DOHH2 (cell line): ENCODE results near the gene PDE9A.
"Not testable (repeated sequence)": the region's sequence is repeated elsewhere in the genome, so short reads cannot be mapped to it uniquely, and the experiment has no call there.

ENCODE experiments used
- H3F3A ChIP-seq: fragments of 200-600 bp; sonication (generic), shearing (Covaris generic); 2 replicates; pipeline ENCODE4 v1.6.0; 2016; ENCODE audit warnings: antibody characterized with exemption, mild to moderate bottlenecking; ENCODE audit not compliant: control insufficient read depth, insufficient read depth
- H3K27ac ChIP-seq: fragments of 200-600 bp; sonication (generic); 2 replicates; pipeline ENCODE4 v1.5.1; 2014; ENCODE audit warnings: low read depth, mild to moderate bottlenecking, low read length, moderate library complexity
- H3K27me3 ChIP-seq: fragments of 200-600 bp; sonication (generic); 2 replicates; pipeline ENCODE4 v1.6.1; 2014; ENCODE audit warnings: mild to moderate bottlenecking, low read length, mixed read lengths; ENCODE audit not compliant: control insufficient read depth
- H3K36me3 ChIP-seq: fragments of 200-600 bp; sonication (generic); 2 replicates; pipeline ENCODE4 v1.6.1; 2014; ENCODE audit warnings: mild to moderate bottlenecking, low read length, moderate library complexity, mixed read lengths; ENCODE audit not compliant: control insufficient read depth
- H3K4me1 ChIP-seq: fragments of 200-600 bp; sonication (generic); 2 replicates; pipeline ENCODE4 v1.6.1; 2014; ENCODE audit warnings: mild to moderate bottlenecking, low read length, mixed read lengths; ENCODE audit not compliant: control insufficient read depth
- H3K4me2 ChIP-seq: fragments of 200-600 bp; sonication (generic); 2 replicates; pipeline ENCODE4 v1.6.0; 2014; ENCODE audit warnings: mild to moderate bottlenecking, low read length, moderate library complexity
- H3K4me3 ChIP-seq: fragments of 200-600 bp; sonication (generic); 2 replicates; pipeline ENCODE4 v1.5.1; 2014; ENCODE audit warnings: mild to moderate bottlenecking, low read length, mixed read lengths
- H3K79me2 ChIP-seq: fragments of 200-600 bp; sonication (generic); 2 replicates; pipeline ENCODE4 v1.6.1; 2014; ENCODE audit warnings: mild to moderate bottlenecking, low read length, mixed read lengths; ENCODE audit not compliant: control insufficient read depth
- H3K9me2 ChIP-seq: fragments of 200-600 bp; sonication (generic); replicated peaks from 2 replicates; pipeline ENCODE4 v1.6.1; 2014; ENCODE audit warnings: mild to moderate bottlenecking, low read length, mixed read lengths; ENCODE audit not compliant: control insufficient read depth
- H3K9me3 ChIP-seq: fragments of 200-600 bp; sonication (generic); 2 replicates; pipeline ENCODE4 v1.6.1; 2014; ENCODE audit warnings: antibody characterized with exemption, low read length, mixed read lengths; ENCODE audit not compliant: control insufficient read depth, insufficient read depth
- H4K20me1 ChIP-seq: fragments of 200-600 bp; sonication (generic); 2 replicates; pipeline ENCODE4 v1.6.0; 2014; ENCODE audit warnings: low read depth, mild to moderate bottlenecking, antibody characterized with exemption, low read length, moderate library complexity; ENCODE audit not compliant: control insufficient read depth, insufficient read depth
- CTCF ChIP-seq: fragments of 200-600 bp; sonication (generic); IDR thresholded peaks from one replicate; pipeline ENCODE4 v1.5.1; 2014; ENCODE audit warnings: antibody characterized with exemption, mild to moderate bottlenecking, low read depth, low read length; ENCODE audit not compliant: poor library complexity, severe bottlenecking
- EZH2phosphoT487 ChIP-seq: fragments of 200-600 bp; sonication (generic); IDR thresholded peaks from 2 replicates; pipeline ENCODE4 v1.6.1; 2017; ENCODE audit warnings: borderline replicate concordance, mild to moderate bottlenecking, antibody characterized with exemption, low read length, moderate library complexity, mixed read lengths

PDE9A gene

DNA sequence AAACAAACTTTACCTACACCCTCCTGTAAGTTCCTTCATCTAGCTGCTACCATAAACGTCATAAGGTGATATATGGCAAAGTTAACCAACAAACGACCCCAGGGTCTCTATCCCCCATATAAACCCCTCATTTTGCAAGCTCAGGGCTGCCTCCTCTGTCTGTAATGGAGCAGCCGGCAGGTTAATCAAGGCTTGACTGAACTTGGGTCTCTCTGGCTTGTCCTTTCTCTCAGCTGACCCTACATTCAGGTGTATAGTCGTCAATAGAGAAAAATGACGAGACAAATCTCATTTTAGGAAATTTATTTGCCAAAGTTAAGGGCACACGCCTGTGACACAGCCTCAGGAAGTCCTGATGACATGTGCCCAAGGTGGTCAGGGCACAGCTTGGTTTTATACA is 158.5 kb downstream of the PDE9A start:
- H3F3A ChIP-seq, result no peaks in the 10 kb centered on the region
- no peak overlapping the region for H3K4me3 ChIP-seq
- no peaks in the 10 kb centered on the region for H3K36me3 ChIP-seq
- H3K79me2 ChIP-seq, result no peaks in the 10 kb centered on the region
- H3K4me1 ChIP-seq, result no peaks in the 10 kb centered on the region
- no peak overlapping the region for H3K4me2 ChIP-seq
- no peaks in the 10 kb centered on the region for H3K9me2 ChIP-seq
- TF ChIP-seq EZH2phosphoT487 (no peak), CTCF (no peak)
- peaks cover 10% of the 10 kb centered on the region; the same call in 1 of the 2 replicates for H3K9me3 ChIP-seq
- H3K27me3 ChIP-seq, result peaks cover 16% of the 10 kb centered on the region
- H4K20me1 ChIP-seq, result no peaks in the 10 kb centered on the region
- H3K27ac ChIP-seq, result no peak overlapping the region

- Histone ChIP-seq H3K9me3 (peaks cover 10% of the 10 kb centered on the region; the same call in 1 of the 2 replicates), H3K27me3 (peaks cover 20% of the 10 kb centered on the region)
- H3K36me3 ChIP-seq, H3K4me1 ChIP-seq, H3F3A ChIP-seq, H3K27ac ChIP-seq, H3K4me2 ChIP-seq, H3K9me2 ChIP-seq, H3K4me3 ChIP-seq, H4K20me1 ChIP-seq, H3K79me2 ChIP-seq: not testable (repeated sequence)
These were observed 159.3 kb downstream of the PDE9A start for GRCh38 chr21:42812528-42813241.

- TF ChIP-seq EZH2phosphoT487 (no peak), CTCF (no peak)
- H3K9me3 ChIP-seq, result peaks cover 10% of the 10 kb centered on the region; the same call in 1 of the 2 replicates
These were observed 161.8 kb downstream of the PDE9A start for GRCh38 chr21:42815217-42815616.

DNA sequence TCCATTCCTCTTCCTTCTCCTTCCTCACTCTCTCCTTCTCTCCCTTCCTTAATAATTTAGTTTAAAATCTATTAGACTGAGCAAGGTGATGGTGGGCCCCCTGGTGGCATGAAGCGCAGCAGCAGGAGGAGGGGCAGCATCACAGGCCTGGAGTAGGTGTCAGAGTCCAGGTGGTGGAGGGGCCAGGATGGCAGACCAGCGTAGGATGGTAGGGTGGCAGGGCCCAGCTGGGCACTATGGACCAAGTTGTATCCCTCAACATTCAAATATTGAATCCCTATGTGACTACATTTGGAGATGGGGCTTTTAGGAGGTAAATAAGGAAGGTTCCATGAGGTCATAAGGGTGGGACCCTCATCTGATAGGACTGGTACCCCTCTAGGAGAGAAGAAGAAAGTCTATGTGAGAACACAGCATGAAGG is 164.9 kb downstream of the PDE9A start:
- peaks cover 17% of the 10 kb centered on the region for H3K27me3 ChIP-seq
- H3K4me2 ChIP-seq, result no peak overlapping the region
- H3K79me2 ChIP-seq, result no peaks in the 10 kb centered on the region
- no peak overlapping the region for H3K27ac ChIP-seq
- H3F3A ChIP-seq, result no peaks in the 10 kb centered on the region
- H3K9me2 ChIP-seq, result no peaks in the 10 kb centered on the region
- H3K4me1 ChIP-seq, result no peaks in the 10 kb centered on the region
- peaks cover 10% of the 10 kb centered on the region; the same call in 1 of the 2 replicates for H3K9me3 ChIP-seq
- no peak overlapping the region for H3K4me3 ChIP-seq
- TF ChIP-seq EZH2phosphoT487, result no peak
- TF ChIP-seq CTCF, result peak; percentile 97
- no peaks in the 10 kb centered on the region for H3K36me3 ChIP-seq
- no peaks in the 10 kb centered on the region for H4K20me1 ChIP-seq

More at GRCh38 chr21:42815217-42815616, 161.8 kb downstream of the PDE9A start:
- no peak overlapping the region for H3K27ac ChIP-seq
- no peaks in the 10 kb centered on the region for H3F3A ChIP-seq
- no peaks in the 10 kb centered on the region for H3K9me2 ChIP-seq
- H3K4me2 ChIP-seq, result no peak overlapping the region
- no peak overlapping the region for H3K4me3 ChIP-seq
- peaks cover 7% of the 10 kb centered on the region for H3K27me3 ChIP-seq
- H3K36me3 ChIP-seq, result no peaks in the 10 kb centered on the region
- no peaks in the 10 kb centered on the region for H3K79me2 ChIP-seq
- no peaks in the 10 kb centered on the region for H3K4me1 ChIP-seq
- H4K20me1 ChIP-seq, result no peaks in the 10 kb centered on the region
